B cell (primary cell): ENCODE data around the gene APOL3. TPM values are rescaled to one million over a fixed set of nuclear protein-coding genes. Genes with fewer than 3 reads are reported as not detected.

Experiments
- ATAC-seq: fragments of 200-7000 bp; cut with Tn5 transposase; one replicate; pipeline ENCODE4 v1.10.0; 2021; ENCODE audit warnings: low read depth, mild to moderate bottlenecking, moderate number of reproducible peaks, moderate library complexity
- CTCF ChIA-PET: fragments of 350-600 bp; sonication (Branson Sonifier 250); formaldehyde crosslinking; loops from one replicate; lab custom pipeline; 2021; ENCODE audit warnings: antibody characterized with exemption, inconsistent platforms; lab: Charles Lee
- POLR2A ChIA-PET: fragments of 350-600 bp; sonication (Branson Sonifier 250); formaldehyde crosslinking; loops from one replicate; lab custom pipeline; 2021; ENCODE audit warnings: antibody characterized with exemption; lab: Charles Lee
- DNase-seq: peaks from one replicate; pipeline ENCODE4 v3.0.0; 2013
- H2AFZ ChIP-seq: 2 replicates; pipeline ENCODE4 v1.6.1; 2012; ENCODE audit warnings: mild to moderate bottlenecking, low read depth, low read length; ENCODE audit not compliant: insufficient read depth, poor library complexity, severe bottlenecking
- H3K27ac ChIP-seq, 2 donors: 1 replicate in 1 of 2; 2 replicates in 1 of 2; pipeline ENCODE4 v1.5.1; 2012 to 2013; ENCODE audit warnings: low read length in 2 of 2, mild to moderate bottlenecking in 2 of 2, moderate library complexity in 1 of 2
- H3K27me3 ChIP-seq, 4 experiments: fragments of 200-600 bp in 1 of 4; sonication (generic) in 1 of 4; replicated peaks in 1 of 4; 1 replicate in 2 of 4; 2 replicates in 2 of 4; pipeline versions ENCODE4 v1.6.1 to v1.7.0; 2013 to 2016; ENCODE audit warnings: low read length in 3 of 4, mild to moderate bottlenecking in 2 of 4, mixed read lengths in 1 of 4, moderate library complexity in 1 of 4; ENCODE audit not compliant: insufficient read depth in 4 of 4, control insufficient read depth in 3 of 4; ENCODE audit errors: control extremely low read depth in 1 of 4
- H3K36me3 ChIP-seq, 2 experiments: replicated peaks in 1 of 2; 1 replicate in 1 of 2; 2 replicates in 1 of 2; pipeline versions ENCODE4 v1.6.1 to v1.7.1; 2013; ENCODE audit warnings: low read length in 1 of 2; ENCODE audit not compliant: insufficient read depth in 2 of 2, control insufficient read depth in 1 of 2; ENCODE audit errors: control extremely low read depth in 1 of 2, extremely low read depth in 1 of 2
- H3K4me1 ChIP-seq, 2 donors: fragments of 200-600 bp in 1 of 2; sonication (generic) in 1 of 2; 1 replicate in 1 of 2; 2 replicates in 1 of 2; pipeline versions ENCODE4 v1.5.1 to v1.6.1; 2013 to 2017; ENCODE audit warnings: low read length in 2 of 2; ENCODE audit not compliant: control insufficient read depth in 2 of 2, insufficient read depth in 2 of 2
- H3K4me2 ChIP-seq: replicated peaks from 2 replicates; pipeline ENCODE3; 2012; ENCODE audit warnings: mild to moderate bottlenecking, low read depth, low read length; ENCODE audit not compliant: poor library complexity, severe bottlenecking
- H3K4me3 ChIP-seq, 5 experiments: fragments of 200-600 bp in 1 of 5; sonication (generic) in 1 of 5; 1 replicate in 3 of 5; 2 replicates in 2 of 5; pipeline versions ENCODE4 v1.5.1 to v1.7.0; 2011 to 2016; ENCODE audit warnings: low read length in 4 of 5, mild to moderate bottlenecking in 4 of 5, low read depth in 2 of 5, control low read depth in 1 of 5, moderate library complexity in 1 of 5; ENCODE audit not compliant: insufficient read depth in 1 of 5; ENCODE audit errors: control extremely low read depth in 1 of 5, extremely low read depth in 1 of 5
- H3K79me2 ChIP-seq: fragments of 200-600 bp; sonication (generic); one replicate; pipeline ENCODE4 v1.6.0; 2016; ENCODE audit warnings: low read length; ENCODE audit not compliant: control insufficient read depth, insufficient read depth
- H3K9ac ChIP-seq: fragments of 200-600 bp; sonication (generic); 2 replicates; pipeline ENCODE4 v1.6.1; 2017; ENCODE audit warnings: mild to moderate bottlenecking, low read length, moderate library complexity
- H3K9me3 ChIP-seq, 3 donors: one replicate each; pipeline versions ENCODE4 v1.6.1 to v1.7.1; 2013; ENCODE audit warnings: low read length in 2 of 3; ENCODE audit not compliant: control insufficient read depth in 2 of 3, insufficient read depth in 1 of 3; ENCODE audit errors: control extremely low read depth in 1 of 3
- H4K20me1 ChIP-seq: 2 replicates; pipeline ENCODE4 v1.6.0; 2012; ENCODE audit warnings: mild to moderate bottlenecking, low read length; ENCODE audit not compliant: insufficient read depth, control insufficient read depth, poor library complexity, severe bottlenecking
- H3K27ac Mint-ChIP-seq: one replicate; pipeline ENCODE4 v1.8.0; 2021; ENCODE audit warnings: mixed read lengths
- H3K27me3 Mint-ChIP-seq: one replicate; pipeline ENCODE4 v1.8.0; 2021; ENCODE audit warnings: mixed read lengths
- H3K4me1 Mint-ChIP-seq: one replicate; pipeline ENCODE4 v1.8.0; 2021; ENCODE audit warnings: mixed read lengths
- H3K4me3 Mint-ChIP-seq: one replicate; pipeline ENCODE4 v1.8.0; 2021; ENCODE audit warnings: mixed read lengths
- H3K9me3 Mint-ChIP-seq: one replicate; pipeline ENCODE4 v1.8.0; 2022; ENCODE audit warnings: mixed read lengths; ENCODE audit not compliant: insufficient read depth
- CTCF ChIP-seq: fragments of 200-600 bp; IDR thresholded peaks from one replicate; pipeline ENCODE4 v1.8.0; 2022; ENCODE audit warnings: antibody characterized with exemption, mild to moderate bottlenecking
- EZH2 ChIP-seq: IDR thresholded peaks from 2 replicates; pipeline ENCODE4 v1.6.1; 2012; ENCODE audit warnings: borderline replicate concordance, low read depth, mild to moderate bottlenecking, moderate library complexity, low read length; ENCODE audit not compliant: insufficient read depth, poor library complexity, severe bottlenecking
- WGBS: methylation state at CpG from one replicate; pipeline ENCODE4 v1.1.5; 2013; ENCODE audit warnings: missing lambda C conversion rate; ENCODE audit not compliant: insufficient coverage; 5-methylcytosine and 5-hydroxymethylcytosine counted together
- intact Hi-C: fragments of 100-400 bp; cut with micrococcal nuclease; formaldehyde crosslinking; loops from one replicate; pipeline ENCODE4 v1.10.0; 2022
- polyA plus RNA-seq: library from polyadenylated mRNA; depleted of rRNA; stranded (reverse); fragments of >200 nt; gene quantifications from 2 replicates; pipeline ENCODE4 v1.2.3, GENCODE V29; 2012
- total RNA-seq, 2 donors: library from RNA; stranded (reverse); fragments of 120-200 nt in 1 of 2; gene quantifications; 1 replicate in 1 of 2; 2 replicates in 1 of 2; pipeline versions ENCODE4 v1.2.3 to v1.2.4, GENCODE V29; 2013 to 2022

APOL3 gene
- total and polyA plus RNA-seq, 2 donors (not counting 1 experiment from before 2014, with no cell fraction given) = 55.0 to 97.2 TPM

- Mint-ChIP-seq H3K4me3 (no peak overlapping the region), H3K27me3 (peaks cover 22% of the 10 kb centered on the region), H3K27ac (no peak overlapping the region), H3K4me1 (peaks cover 6% of the 10 kb centered on the region), H3K9me3 (no peaks in the 10 kb centered on the region)
- Histone ChIP-seq H3K4me2 (no peak overlapping the region), H3K36me3 (no peaks in the 10 kb centered on the region), H3K79me2 (no peaks in the 10 kb centered on the region), H3K9me3 (no peaks in the 10 kb centered on the region), H3K4me3 (no peak overlapping the region), H3K27me3 (peaks cover 0 to 14% (median 7%) of the 10 kb centered on the region in 4 experiments), H2AFZ (no peak overlapping the region), H3K4me1 (peaks cover 0 to 9% of the 10 kb centered on the region in 2 donors), H3K27ac (no peak overlapping the region), H3K9ac (no peak overlapping the region), H4K20me1 (no peaks in the 10 kb centered on the region)
- DNase-seq (no peak), ATAC-seq (no peak)
- ChIA-PET CTCF (interaction anchor here (0.6 to 1.8 kb wide), 9 partner anchors 9 to 543 kb away, joined by 3 to 9 read pairs (median 4); no protein-coding TSS in a partner anchor), POLR2A (no interaction called here)
- no peak for TF ChIP-seq EZH2
- no peak for TF ChIP-seq CTCF
- WGBS = 93% methylated on average over 4 of the region's 6 CpGs
- intact Hi-C loops = loop anchor here (10.0 kb wide), 2 partner anchors 541 to 691 kb away; no protein-coding TSS in a partner anchor
Observed at GRCh38 chr22:36125434-36125833, 35.1 kb downstream of the APOL3 start.

GRCh38 chr22:36124666-36125065 lies 35.9 kb downstream of the APOL3 start:
- peak overlapping the region; percentile 88 for H3K4me3 Mint-ChIP-seq
- CTCF ChIA-PET = interaction anchor here (0.6 to 1.9 kb wide), 26 partner anchors 10 to 976 kb away, joined by 3 to 12 read pairs (median 3); partner anchors contain the start of gene APOL2
- Histone ChIP-seq H3K4me2 (no peak overlapping the region), H3K4me3 (no peak overlapping the region), H2AFZ (no peak overlapping the region), H3K79me2 (no peaks in the 10 kb centered on the region), H3K4me1 (peaks cover 0 to 9% of the 10 kb centered on the region in 2 donors), H3K36me3 (no peaks in the 10 kb centered on the region), H3K9me3 (no peaks in the 10 kb centered on the region), H3K9ac (no peak overlapping the region), H3K27ac (no peak overlapping the region), H3K27me3 (peaks cover 0 to 14% (median 7%) of the 10 kb centered on the region in 4 experiments), H4K20me1 (no peaks in the 10 kb centered on the region)
- DNase-seq = no peak
- peaks cover 15% of the 10 kb centered on the region for H3K27me3 Mint-ChIP-seq
- POLR2A ChIA-PET = no interaction called here
- TF ChIP-seq CTCF (no peak), EZH2 (no peak)
- intact Hi-C loops = loop anchor here (5.0 to 10.0 kb wide), 3 partner anchors 502 to 690 kb away; no protein-coding TSS in a partner anchor
- H3K27ac Mint-ChIP-seq = no peak overlapping the region
- ATAC-seq = no peak
- peaks cover 6% of the 10 kb centered on the region for H3K4me1 Mint-ChIP-seq
- H3K9me3 Mint-ChIP-seq = no peaks in the 10 kb centered on the region
- WGBS = 85% methylated on average over 10 of the region's 11 CpGs
